Measurements from ENCODE around the gene SLC48A1.
A peak's percentile ranks its signal among the peaks of the same experiment; 100 is the strongest.

Gene SLC48A1

GRCh38 chr12:47758834-47759690, 14.0 kb upstream of the SLC48A1 start, which contains the start of gene RAPGEF3:
Gene RAPGEF3, minus strand, starts transcription at chr12:47758880. Its CDS starts 324 bp downstream, at chr12:47758556.
- DNase-seq, result peak; percentile 78

GRCh38 chr12:47762850-47763465, 10.1 kb upstream of the SLC48A1 start:
- no peak for DNase-seq

DNA sequence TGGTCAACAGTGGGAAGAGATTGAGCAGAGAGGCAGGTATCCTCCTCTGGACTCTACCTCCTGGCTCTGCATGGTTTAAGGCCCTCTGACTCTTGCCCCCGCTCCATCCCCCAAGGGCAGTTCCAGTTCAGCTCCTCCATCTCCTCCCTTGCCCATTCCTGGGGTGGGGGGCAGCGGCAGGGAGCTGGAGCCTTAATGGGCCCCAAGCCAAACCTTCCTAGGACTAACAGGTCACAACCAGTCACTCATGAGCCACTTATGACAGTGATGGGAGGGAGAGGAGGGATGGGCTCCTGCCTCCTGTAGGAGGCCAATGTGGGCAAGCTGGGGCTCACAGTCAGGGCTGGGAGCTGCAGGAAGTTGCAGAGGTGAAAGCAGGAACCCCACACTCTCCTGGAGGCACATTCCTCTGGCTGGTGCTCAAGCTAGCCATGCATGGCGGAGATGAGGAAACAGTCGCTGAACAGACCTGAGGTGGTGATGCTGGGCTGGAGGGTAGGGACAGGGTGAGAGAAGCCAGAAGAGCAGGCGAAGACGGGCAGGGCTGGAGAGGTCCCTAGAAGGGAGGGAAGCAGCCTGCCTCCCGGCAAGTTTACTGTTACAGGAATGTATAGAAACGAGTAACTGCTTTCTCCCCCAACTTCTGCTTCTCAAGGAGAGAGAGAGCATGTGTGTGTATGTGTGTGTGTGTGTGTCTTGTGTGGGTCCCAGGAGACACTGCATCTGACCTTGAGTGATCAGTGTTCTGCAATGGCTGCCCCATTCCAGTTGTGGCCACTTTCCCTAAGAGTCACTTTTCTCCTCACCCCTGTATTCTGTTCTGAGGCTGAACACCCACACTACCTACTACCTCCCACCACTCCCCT, 9.3 kb upstream of the SLC48A1 start:
- no peak for DNase-seq

DNA sequence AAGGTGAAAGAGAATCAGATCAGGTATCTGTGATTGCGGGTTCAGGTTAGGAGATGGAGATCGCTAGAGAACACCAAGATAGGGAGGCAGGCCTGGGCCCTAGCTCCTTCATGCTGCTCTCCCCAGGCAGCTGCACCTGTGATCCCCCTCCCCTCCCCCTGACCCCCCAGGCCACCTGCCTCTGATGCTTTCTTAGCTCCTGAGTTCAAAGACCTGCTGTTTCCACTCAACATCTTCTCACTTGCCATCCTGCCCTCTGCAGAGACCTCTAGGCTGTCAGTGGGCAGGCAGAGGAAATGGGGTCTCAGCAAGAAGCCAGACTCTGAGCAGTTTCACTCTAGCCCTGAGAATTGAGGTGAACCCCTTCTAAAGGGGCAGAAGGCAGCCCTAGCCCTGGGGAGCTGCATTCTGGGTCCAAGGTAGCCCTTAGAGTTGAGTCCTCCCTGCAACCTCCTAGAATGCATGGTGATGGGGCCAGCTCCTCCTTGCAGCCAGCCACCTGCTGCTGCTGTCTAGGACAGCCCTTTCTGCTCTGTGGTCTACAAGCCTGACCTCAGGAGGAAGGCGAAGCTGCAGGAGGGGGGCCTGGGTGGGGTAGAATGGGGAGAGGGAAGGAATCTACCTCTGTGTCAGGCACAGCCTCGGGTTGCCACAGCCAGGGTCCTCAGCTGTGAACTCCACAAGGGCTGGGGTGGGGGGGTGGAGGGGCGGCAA, 6.4 kb upstream of the SLC48A1 start:
- DNase-seq, result no peak

DNA sequence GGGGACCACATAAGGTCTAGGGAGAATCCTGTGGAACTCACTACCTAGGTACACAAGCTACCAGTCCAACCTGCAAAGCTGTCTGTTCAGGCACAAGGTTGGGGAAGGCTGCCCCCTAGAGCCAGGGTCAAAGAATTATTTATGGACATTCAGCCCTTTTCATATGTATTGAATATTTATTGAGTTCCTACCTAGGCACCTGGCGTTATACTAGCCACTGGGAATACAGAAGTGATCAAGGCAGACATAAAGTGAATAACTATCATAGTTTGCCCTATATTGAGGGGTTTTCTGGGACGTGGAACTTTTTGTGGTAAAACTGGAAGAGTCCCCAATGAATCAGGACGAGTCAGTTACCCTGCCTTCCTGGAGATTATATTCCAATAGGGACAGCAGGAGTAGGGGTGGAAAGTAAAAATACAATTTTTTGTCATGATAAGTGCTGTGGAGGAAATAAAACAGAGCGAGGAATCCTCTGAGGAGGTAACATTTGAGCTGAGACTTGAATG, 5.8 kb upstream of the SLC48A1 start:
- DNase-seq, result peak; percentile 80

GRCh38 chr12:47768323-47768811, 4.7 kb upstream of the SLC48A1 start:
- no peak for DNase-seq

- no peak for DNase-seq
These were observed 3.6 kb upstream of the SLC48A1 start for GRCh38 chr12:47769234-47770085.

GRCh38 chr12:47770086-47770726, 2.8 kb upstream of the SLC48A1 start:
- DNase-seq, result no peak

- no peak for DNase-seq
These were observed 1.7 kb upstream of the SLC48A1 start for GRCh38 chr12:47771304-47771703.

DNA sequence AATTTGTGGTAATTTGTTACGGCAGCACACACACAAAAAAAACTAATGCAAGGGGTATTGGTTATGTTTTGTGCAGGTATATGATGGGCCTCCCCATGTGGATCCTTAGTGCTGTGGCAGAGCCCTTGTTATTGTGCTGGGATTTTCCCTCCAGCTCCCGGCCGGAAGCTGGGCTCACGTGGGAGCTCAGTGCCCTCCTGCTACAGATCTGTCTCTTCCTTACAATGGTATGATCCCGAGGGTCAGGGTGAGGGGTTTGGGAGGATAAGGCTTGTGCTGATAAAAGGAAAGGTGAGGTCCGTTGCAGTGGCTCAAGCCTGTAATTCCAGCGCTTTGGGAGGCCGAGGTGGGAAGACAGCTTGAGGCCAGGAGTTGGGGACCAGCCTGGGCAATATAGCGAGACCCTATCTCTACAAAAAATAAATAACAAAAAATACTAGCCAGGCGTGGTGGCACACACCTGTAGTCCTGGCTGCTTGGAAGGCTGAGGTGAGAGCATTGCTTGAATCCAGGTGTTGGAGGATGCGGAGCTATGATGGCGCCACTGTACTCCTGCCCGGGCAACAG, 861 bp upstream of the SLC48A1 start:
- no peak for DNase-seq

GRCh38 chr12:47772738-47773061, 338 bp upstream of the SLC48A1 start:
- DNase-seq, result no peak

- DNase-seq, result no peak
These were observed 981 bp downstream of the SLC48A1 start for GRCh38 chr12:47773858-47774580.

DNA sequence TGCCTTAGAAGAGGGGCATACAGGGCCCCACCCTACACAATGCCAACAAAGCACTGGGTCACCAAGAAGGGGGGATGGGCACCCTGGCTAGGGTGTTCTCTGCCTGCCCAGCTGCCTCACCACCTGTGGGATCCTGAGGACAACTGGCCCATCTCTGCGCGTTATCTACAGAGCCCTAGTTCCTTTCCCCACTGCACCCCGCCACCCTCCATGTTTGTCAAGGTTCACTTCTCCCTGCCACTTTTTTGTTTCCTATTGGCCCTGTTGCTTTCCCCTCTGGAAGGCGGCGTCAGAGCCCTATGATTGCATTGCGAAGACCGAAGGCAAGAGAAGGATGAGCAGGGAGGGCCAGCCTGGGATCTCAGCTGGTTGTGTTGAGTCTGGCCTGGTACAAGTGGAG, 1.6 kb downstream of the SLC48A1 start:
- DNase-seq, result no peak

DNA sequence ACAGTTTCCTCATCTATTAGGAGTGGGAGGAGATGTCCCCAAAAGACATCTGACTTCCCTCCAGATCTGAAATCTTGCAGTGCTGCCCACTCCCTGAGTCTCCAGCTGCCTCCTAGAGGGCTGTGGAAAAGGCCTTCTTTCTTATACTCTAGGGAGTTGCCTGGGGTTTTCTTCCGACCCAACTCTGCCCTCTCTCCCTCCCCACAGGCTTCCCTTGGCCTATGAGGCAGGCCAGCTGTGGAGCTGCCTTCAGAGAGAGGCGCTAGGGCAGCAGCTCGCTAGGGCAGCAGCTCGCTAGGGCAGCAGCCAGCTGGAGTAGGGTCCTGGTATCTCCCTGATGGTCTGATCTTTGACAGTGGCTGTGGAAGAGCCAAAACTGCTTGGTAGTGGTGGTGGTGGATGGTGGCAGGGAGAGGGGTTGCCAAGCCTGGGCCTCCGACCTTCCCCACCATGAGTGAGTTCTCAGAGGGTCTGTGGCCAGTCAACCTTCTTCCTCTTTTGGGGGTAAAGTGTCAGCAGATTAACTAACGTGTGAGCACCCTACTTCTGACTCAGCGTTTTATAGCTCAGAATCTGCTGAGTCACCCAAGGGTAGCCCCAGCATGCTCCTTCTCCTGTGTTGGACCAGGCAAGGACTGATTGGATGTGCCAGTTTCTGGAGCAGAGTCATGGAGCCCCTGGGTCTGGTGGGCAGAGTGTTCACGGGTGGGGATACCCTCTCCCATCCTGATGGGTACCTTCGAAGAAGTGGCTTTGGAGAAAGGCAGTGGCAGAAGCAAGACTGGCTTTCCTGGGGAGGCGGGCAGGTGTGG, 2.3 kb downstream of the SLC48A1 start:
- DNase-seq, result no peak

- DNase-seq, result no peak
These were observed 3.6 kb downstream of the SLC48A1 start for GRCh38 chr12:47776471-47777143.

- DNase-seq, result no peak
These were observed 4.1 kb downstream of the SLC48A1 start for GRCh38 chr12:47777151-47777550.

- DNase-seq, result no peak
These were observed 4.9 kb downstream of the SLC48A1 start for GRCh38 chr12:47777741-47778558.

Data from activated CD4-positive, alpha-beta T cell treated with anti-CD3 and anti-CD28 coated beads for 48 hours (primary cell).